ENCODE measurements around the gene SLC26A3.

GRCh38 chr7:107789647-107790046 lies 13.4 kb downstream of the SLC26A3 start:
- TF ChIP-seq POLR2A (IDR thresholded peaks at IDR 0.05) (no peak), CTCF (IDR thresholded peaks at IDR 0.05) (no peak)
